Placental pericyte (primary cell): Measurements from ENCODE around the gene VWA8. TPM values are rescaled to one million over a fixed set of nuclear protein-coding genes. Genes with fewer than 3 reads are reported as not detected.

Experiments
- small RNA-seq: library from RNA; depleted of rRNA; stranded (forward); fragments of <200 nt; gene quantifications from one replicate; pipeline ENCODE3, GENCODE V24; 2012; ENCODE audit warnings: low replicate concordance
- total RNA-seq: library from RNA; depleted of rRNA; stranded (reverse); fragments of >200 nt; gene quantifications from 2 replicates; pipeline ENCODE4 v1.2.3, GENCODE V29; 2012

VWA8 gene
- 19.9 and 34.9 TPM in 2 replicates for total RNA-seq

GRCh38 chr13:41960637-41961465, at the start of gene VWA8:
TSS of gene VWA8 (minus strand) at chr13:41961109. CDS start at chr13:41961015, 94 bp downstream.

Small RNA genes lying within 50 kb of the gene (small RNA-seq; reads per million reads assigned to genes)
- gene RN7SL515P, result not detected
- not detected for gene RNU6-74P
- gene RPS28P8, result not detected

Other genes starting within 250 kb of the VWA8 start
- gene DGKH, start 87.5 kb upstream of the VWA8 start, total RNA-seq, result 12.3 and 16.3 TPM in 2 replicates